GM12891 (cell line): ENCODE results near the gene HSPB3. TPM values are rescaled to one million over a fixed set of nuclear protein-coding genes. Genes with fewer than 3 reads are reported as not detected.
"Not testable (repeated sequence)": the region's sequence is repeated elsewhere in the genome, so short reads cannot be mapped to it uniquely, and the experiment has no call there.

Experiments used
- DNase-seq: peaks from one replicate; pipeline ENCODE4 v3.0.0; 2011; ENCODE audit warnings: low spot score; ENCODE audit not compliant: insufficient read length
- FAIRE-seq: peaks from 2 replicates; lab custom pipeline; 2011; peaks lifted over from hg19 to GRCh38; lab: Jason Lieb, UNC
- PAX5 ChIP-seq: IDR thresholded peaks from 2 replicates; pipeline ENCODE4 v1.6.1; 2011; ENCODE audit warnings: low read length, moderate library complexity, mild to moderate bottlenecking; ENCODE audit not compliant: insufficient read depth, severe bottlenecking
- POLR2A ChIP-seq: IDR thresholded peaks from 2 replicates; pipeline ENCODE4 v1.6.1; 2011; ENCODE audit warnings: low read depth, low read length, control low read depth
- POLR2AphosphoS5 ChIP-seq: IDR thresholded peaks from 2 replicates; pipeline ENCODE4 v1.6.1; 2011; ENCODE audit warnings: low read depth, low read length, control low read depth
- POU2F2 ChIP-seq: IDR thresholded peaks from 2 replicates; pipeline ENCODE4 v1.6.1; 2011; ENCODE audit warnings: low read depth, mild to moderate bottlenecking, control low read depth, low read length, moderate library complexity
- SPI1 ChIP-seq: IDR thresholded peaks from 2 replicates; pipeline ENCODE4 v1.6.1; 2011; ENCODE audit warnings: low read depth, low read length, control low read depth
- TAF1 ChIP-seq: IDR thresholded peaks from 2 replicates; pipeline ENCODE4 v1.6.1; 2011; ENCODE audit warnings: low read depth, low read length, control low read depth
- polyA plus RNA-seq: library from polyadenylated mRNA; unstranded; fragments of >200 nt; gene quantifications from one replicate; pipeline ENCODE4 v1.2.1, GENCODE V29; 2012; ENCODE audit warnings: low read depth, missing spikeins, inconsistent platforms; ENCODE audit not compliant: missing spikeins

Gene HSPB3
- polyA plus RNA-seq, result not detected

- FAIRE-seq (no peak), DNase-seq (no peak)
These were observed at the start of gene HSPB3 for GRCh38 chr5:54455413-54456157. Gene HSPB3, plus strand, starts transcription at chr5:54455699. Its CDS starts 91 bp downstream, at chr5:54455790.

GRCh38 chr5:54411176-54411575 lies 44.3 kb upstream of the HSPB3 start:
- no peak for TF ChIP-seq POLR2A
- no peak for TF ChIP-seq POLR2AphosphoS5
- TF ChIP-seq POU2F2, result no peak
- TF ChIP-seq PAX5, result no peak
- no peak for TF ChIP-seq SPI1
- no peak for TF ChIP-seq TAF1
- no peak for DNase-seq
- FAIRE-seq, result no peak

More at GRCh38 chr5:54455413-54456157, at the start of gene HSPB3:
- TF ChIP-seq TAF1, result no peak
- no peak for TF ChIP-seq POU2F2
- no peak for TF ChIP-seq SPI1
- no peak for TF ChIP-seq PAX5
- TF ChIP-seq POLR2A, result no peak
- no peak for TF ChIP-seq POLR2AphosphoS5

GRCh38 chr5:54412913-54413312 lies 42.6 kb upstream of the HSPB3 start:
- no peak for DNase-seq
- TF ChIP-seq POLR2AphosphoS5 (no peak), TAF1 (no peak), PAX5 (no peak), POLR2A (no peak), POU2F2 (no peak), SPI1 (no peak)
- no peak for FAIRE-seq

GRCh38 chr5:54415147-54415546 lies 40.4 kb upstream of the HSPB3 start:
- no peak for DNase-seq
- no peak for FAIRE-seq
- TF ChIP-seq POLR2A, result no peak
- no peak for TF ChIP-seq PAX5
- no peak for TF ChIP-seq SPI1
- no peak for TF ChIP-seq POU2F2
- TF ChIP-seq TAF1, result no peak
- TF ChIP-seq POLR2AphosphoS5, result no peak

GRCh38 chr5:54415896-54416601 lies 39.5 kb upstream of the HSPB3 start:
- DNase-seq (no peak), FAIRE-seq (no peak)
- TF ChIP-seq TAF1 (no peak), POLR2A (no peak), POLR2AphosphoS5 (no peak), PAX5 (no peak), SPI1 (no peak), POU2F2 (no peak)

GRCh38 chr5:54419573-54420423 lies 35.7 kb upstream of the HSPB3 start:
- FAIRE-seq (peak; percentile 9), DNase-seq (peak; percentile 23)

GRCh38 chr5:54420511-54420910 lies 35.0 kb upstream of the HSPB3 start:
- not testable (repeated sequence) for FAIRE-seq, DNase-seq

GRCh38 chr5:54421976-54422375 lies 33.5 kb upstream of the HSPB3 start:
- no peak for TF ChIP-seq TAF1
- no peak for TF ChIP-seq SPI1
- TF ChIP-seq POLR2A, result no peak
- TF ChIP-seq POU2F2, result no peak
- TF ChIP-seq POLR2AphosphoS5, result no peak
- TF ChIP-seq PAX5, result no peak
- DNase-seq, result no peak
- FAIRE-seq, result no peak

- DNase-seq (no peak), FAIRE-seq (no peak)
- TF ChIP-seq POLR2AphosphoS5, result no peak
- TF ChIP-seq POLR2A, result no peak
- TF ChIP-seq TAF1, result no peak
- no peak for TF ChIP-seq PAX5
- no peak for TF ChIP-seq POU2F2
- TF ChIP-seq SPI1, result no peak
These were observed 30.2 kb upstream of the HSPB3 start for GRCh38 chr5:54425258-54425657.
